Bladder microvascular endothelial cell (primary cell): ENCODE results near the gene ZNF304. TPM values are rescaled to one million over a fixed set of nuclear protein-coding genes. Genes with fewer than 3 reads are reported as not detected.

Experiments used
- total RNA-seq: library from RNA; depleted of rRNA; stranded (reverse); fragments of >200 nt; gene quantifications from 2 replicates; pipeline ENCODE4 v1.2.3, GENCODE V29; 2014

Gene ZNF304
- 6.0 and 9.4 TPM in 2 replicates for total RNA-seq

DNA sequence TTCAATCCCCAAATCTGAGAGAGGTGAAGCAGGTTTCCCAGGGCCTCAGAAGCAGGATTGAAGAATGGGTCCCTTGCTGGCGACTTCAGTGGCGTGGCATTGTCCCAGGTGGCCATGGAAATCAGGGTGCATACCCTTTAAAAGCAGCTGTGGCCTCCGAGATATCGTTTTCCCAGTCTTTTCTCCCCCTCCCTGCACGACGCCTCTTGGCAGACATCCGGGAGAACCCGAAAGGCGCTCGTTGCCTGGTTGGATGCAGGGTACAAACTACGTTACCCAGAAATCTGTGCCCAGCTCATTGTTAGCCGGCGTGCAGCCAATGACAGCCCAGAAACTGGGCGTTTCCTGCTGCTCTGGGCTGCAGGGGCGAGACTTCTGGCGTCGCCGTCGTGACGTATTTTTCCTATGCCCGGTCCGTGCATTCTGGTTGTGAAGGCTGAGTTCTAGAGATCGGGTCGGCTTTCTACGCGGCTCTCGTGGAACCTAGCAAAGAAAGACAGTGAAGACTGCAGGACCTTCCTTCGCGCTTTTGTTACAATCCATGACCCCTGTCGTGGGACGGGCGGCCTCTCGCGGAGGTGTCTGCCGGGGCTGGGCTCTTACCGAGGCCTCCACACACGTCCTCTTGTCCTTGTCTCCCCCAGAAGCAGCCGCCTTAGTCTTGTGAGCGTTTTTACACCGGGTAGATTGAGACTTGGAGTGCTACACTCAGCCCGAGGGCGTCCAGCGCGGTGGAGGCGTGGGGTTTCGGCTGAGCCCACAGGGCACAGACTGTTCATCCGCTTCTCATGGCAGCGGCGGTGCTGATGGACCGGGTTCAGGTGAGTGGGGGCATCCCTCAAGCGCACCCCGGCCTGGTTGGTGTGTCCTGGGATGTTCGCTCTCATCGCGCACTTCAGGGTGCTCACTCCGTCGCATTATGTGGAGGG, at the start of gene ZNF304:
Gene ZNF304, plus strand, starts transcription at position 395 of the 929 bp plus-strand sequence. Its CDS starts 394 bp downstream, at position 789.

DNA sequence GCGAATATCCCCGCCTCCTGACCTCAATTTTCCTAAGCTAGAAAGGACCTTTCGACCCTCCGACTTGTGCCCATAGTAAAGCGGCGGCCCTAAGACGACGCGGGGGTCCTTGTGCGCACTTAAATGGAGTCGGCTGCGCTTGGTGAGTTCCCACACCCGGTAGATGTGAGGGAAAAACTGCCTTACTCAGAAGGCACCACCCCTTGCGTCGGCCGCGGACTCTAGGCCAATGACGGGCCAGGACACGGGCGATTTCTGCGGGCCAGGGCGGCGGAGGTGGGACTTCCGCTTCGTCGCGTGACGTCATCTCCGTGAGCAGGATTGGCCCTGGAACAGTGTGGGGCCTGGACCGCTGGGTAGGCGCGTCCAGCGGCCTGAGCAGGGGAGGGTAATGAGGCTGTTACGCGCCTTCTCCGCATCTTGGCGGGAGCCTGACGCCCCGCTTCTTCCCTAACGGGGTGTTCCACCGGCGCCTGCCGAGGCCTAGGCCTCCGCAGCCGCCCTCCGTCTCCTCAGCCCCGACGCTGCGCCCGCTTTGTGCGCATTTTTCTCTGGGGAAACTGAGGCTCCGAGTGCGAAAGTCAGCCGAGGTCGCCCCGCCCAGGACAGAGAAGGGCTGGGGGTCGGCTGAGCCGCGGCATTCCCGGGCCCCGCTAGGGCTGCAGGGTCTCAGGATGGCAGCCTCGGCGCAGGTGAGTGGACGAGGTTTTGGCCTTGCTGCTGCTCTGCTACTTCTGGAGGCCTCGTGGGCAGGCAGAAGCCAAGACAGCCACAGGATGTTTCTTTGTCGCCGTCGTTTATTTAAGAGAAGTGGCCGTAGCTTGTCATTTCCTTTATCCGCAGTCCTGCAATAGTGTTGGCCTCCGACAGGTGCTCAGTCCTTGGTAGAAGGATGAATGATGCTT, 30.6 kb upstream of the ZNF304 start, which contains the start of gene ZNF543:
Gene ZNF543, plus strand, starts transcription at position 293 of the 905 bp plus-strand sequence. Its CDS starts 382 bp downstream, at position 675.

DNA sequence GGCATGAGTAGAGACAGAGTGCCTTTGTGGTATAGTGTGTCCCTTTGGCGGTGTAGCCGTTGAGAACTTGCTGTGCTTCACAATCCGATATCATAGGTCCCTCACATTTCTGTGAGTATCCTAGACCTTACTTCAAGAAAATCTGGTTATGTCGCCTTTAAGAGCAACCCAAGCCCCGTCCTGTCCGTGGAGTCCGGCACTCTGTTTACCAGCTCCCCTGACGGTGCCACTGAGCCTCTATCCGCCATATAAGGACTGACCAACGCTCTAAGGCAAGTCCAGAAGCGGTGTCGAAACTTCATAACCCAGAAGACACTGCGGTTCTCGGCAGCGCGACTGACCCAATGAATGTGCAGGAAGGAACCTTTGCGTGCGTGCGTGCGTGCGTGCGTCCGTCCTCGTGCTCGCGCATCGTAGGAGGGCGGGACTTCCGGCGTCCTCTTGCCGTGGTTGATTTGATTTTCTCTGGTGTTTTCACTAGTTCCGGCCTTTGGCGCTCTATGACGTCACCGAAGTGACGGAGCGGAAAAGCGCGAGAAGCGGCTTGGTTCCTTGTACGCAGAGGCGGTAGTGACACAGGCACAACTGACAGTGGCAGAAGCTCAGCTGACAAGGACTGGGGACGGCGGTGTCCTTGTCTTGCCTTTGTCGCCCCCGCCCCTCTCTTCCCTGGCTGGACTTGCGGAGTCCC, 12.1 kb downstream of the ZNF304 start, which contains the start of the genes TRAPPC2B and ZNF547:
Gene TRAPPC2B, plus strand, starts transcription at position 555 of the 691 bp plus-strand sequence. CDS start 1,283 bp downstream, outside the sequence.
Gene ZNF547, plus strand, starts transcription at position 555 of the 691 bp plus-strand sequence. CDS start 5,005 bp downstream, outside the sequence.

DNA sequence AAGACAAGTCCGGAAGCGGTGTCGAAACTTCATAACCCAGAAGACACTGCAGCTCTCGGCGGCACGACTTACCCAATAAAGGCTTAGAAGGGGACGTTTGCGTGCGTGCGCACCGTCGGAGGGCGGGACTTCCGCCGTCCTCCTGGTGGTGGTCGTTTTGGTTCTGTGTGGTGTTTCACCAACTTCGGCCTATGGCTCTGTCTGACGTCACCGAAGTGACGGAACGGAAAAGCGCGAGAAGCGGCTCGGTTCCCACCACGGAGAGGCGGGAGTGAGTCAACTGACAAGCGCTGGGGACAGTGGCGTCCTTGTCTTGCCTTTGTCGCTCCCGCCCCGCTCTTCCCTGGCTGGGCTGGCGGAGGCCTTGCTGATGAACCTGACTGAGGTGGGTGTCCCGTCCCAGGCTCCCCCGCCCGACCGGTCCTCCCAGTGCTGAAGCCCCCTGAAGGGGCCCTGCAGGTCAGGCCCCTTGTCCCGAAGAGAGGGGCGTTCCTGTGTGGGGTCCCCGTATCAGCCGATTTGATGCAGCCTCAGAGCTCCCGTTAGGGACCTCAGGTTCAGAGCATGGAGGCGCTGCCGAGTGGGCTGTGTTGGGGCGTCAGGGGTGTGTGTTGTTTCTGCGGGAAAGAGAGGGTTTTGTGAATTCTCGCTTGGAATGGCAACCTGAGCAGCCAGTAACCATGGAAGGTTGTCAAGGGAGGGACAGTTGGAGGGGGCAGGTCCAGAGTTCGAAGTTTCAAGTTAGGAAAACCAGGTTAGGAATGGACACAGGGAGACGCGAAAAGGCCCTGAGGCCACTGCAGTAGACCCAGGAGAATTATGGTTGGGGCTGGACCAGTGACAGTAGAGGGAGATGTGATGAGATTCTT, 38.9 kb downstream of the ZNF304 start, which contains the start of gene ZNF548:
Gene ZNF548, plus strand, starts transcription at position 125 of the 869 bp plus-strand sequence. Its CDS starts 246 bp downstream, at position 371.

Other genes starting within 250 kb of the ZNF304 start
- not detected in 2 replicates for gene USP29, start 231.3 kb upstream of the ZNF304 start, total RNA-seq
- gene ZIM3, start 206.1 kb upstream of the ZNF304 start, total RNA-seq, result not detected in 2 replicates
- gene DUXA, start 183.8 kb upstream of the ZNF304 start, total RNA-seq, result not detected in 2 replicates
- gene ZNF264, start 159.8 kb upstream of the ZNF304 start, total RNA-seq, result 13.6 and 46.5 TPM in 2 replicates
- gene AURKC, start 120.2 kb upstream of the ZNF304 start, total RNA-seq, result 0.19 and 0.65 TPM in 2 replicates
- 16.4 and 31.0 TPM in 2 replicates for gene ZNF805, start 110.6 kb upstream of the ZNF304 start, total RNA-seq
- gene ZNF460, start 70.8 kb upstream of the ZNF304 start, total RNA-seq, result 30.4 and 106 TPM in 2 replicates
- gene ZNF543, start 30.8 kb upstream of the ZNF304 start, total RNA-seq, result 7.6 and 11.2 TPM in 2 replicates
- 6.0 and 6.3 TPM in 2 replicates for gene TRAPPC2B, start 12.3 kb downstream of the ZNF304 start, total RNA-seq
- 2.4 and 4.3 TPM in 2 replicates for gene ZNF547, start 12.3 kb downstream of the ZNF304 start, total RNA-seq
- gene ZNF548, start 38.6 kb downstream of the ZNF304 start, total RNA-seq, result 10.2 and 16.0 TPM in 2 replicates
- gene ZNF17, start 59.9 kb downstream of the ZNF304 start, total RNA-seq, result 6.3 and 13.4 TPM in 2 replicates
- gene ZNF749, start 84.1 kb downstream of the ZNF304 start, total RNA-seq, result 8.7 and 15.6 TPM in 2 replicates
- 0.16 and 0.57 TPM in 2 replicates for gene VN1R1, start 105.9 kb downstream of the ZNF304 start, total RNA-seq
- gene ZNF772, start 126.3 kb downstream of the ZNF304 start, total RNA-seq, result 13.0 and 17.8 TPM in 2 replicates
- 8.3 and 13.8 TPM in 2 replicates for gene ZNF419, start 136.5 kb downstream of the ZNF304 start, total RNA-seq
- gene ZNF773, start 148.7 kb downstream of the ZNF304 start, total RNA-seq, result 5.5 and 11.0 TPM in 2 replicates
- 2.6 and 5.5 TPM in 2 replicates for gene ZNF549, start 176.1 kb downstream of the ZNF304 start, total RNA-seq
- gene ZNF550, start 208.6 kb downstream of the ZNF304 start, total RNA-seq, result 3.7 and 10.3 TPM in 2 replicates
- 3.9 and 4.3 TPM in 2 replicates for gene ZNF416, start 227.6 kb downstream of the ZNF304 start, total RNA-seq
- gene ZIK1, start 232.9 kb downstream of the ZNF304 start, total RNA-seq, result 3.4 TPM in 2 replicates
- gene ZNF530, start 248.6 kb downstream of the ZNF304 start, total RNA-seq, result 2.4 and 2.5 TPM in 2 replicates